Measurements from ENCODE around the gene ENTPD6.

- TF ChIP-seq CTCF (IDR thresholded peaks at IDR 0.05; ENCODE audit: low read depth, low read length, poor library complexity, severe bottlenecking) = no peak
- no peak for TF ChIP-seq EZH2phosphoT487 (IDR thresholded peaks at IDR 0.05; ENCODE audit: borderline replicate concordance, low read length)
Measured at GRCh38 chr20:25165128-25165527, 30.4 kb upstream of the ENTPD6 start.

All from DOHH2 (cell line).